Measurements from ENCODE around the gene CEP44. TPM values are rescaled to one million over a fixed set of nuclear protein-coding genes. Genes with fewer than 3 reads are reported as not detected.

The CEP44 gene
- total RNA-seq, 1 donor from 2014 or later, result 17.0 TPM

- intact Hi-C loops (cut with DNase I), result no loop called here
Measured at GRCh38 chr4:174248407-174248806, 35.3 kb upstream of the CEP44 start.

GRCh38 chr4:174252412-174252811 is 31.3 kb upstream of the CEP44 start:
- no peak overlapping the region for H3K4me3 ChIP-seq
- intact Hi-C loops (cut with DNase I), result no loop called here
- H3K9me3 ChIP-seq, result no peaks in the 10 kb centered on the region
- no peaks in the 10 kb centered on the region for H3K27me3 ChIP-seq (ENCODE audit: low read depth)
- ATAC-seq, result no peak
- no peak for DNase-seq
- peaks cover 7% of the 10 kb centered on the region for H3K4me1 ChIP-seq
- H3K36me3 ChIP-seq, result peaks cover 4% of the 10 kb centered on the region
- no peak overlapping the region for H3K27ac ChIP-seq
- TF ChIP-seq CTCF (IDR thresholded peaks at IDR 0.05), result no peak

More at GRCh38 chr4:174248407-174248806, 35.3 kb upstream of the CEP44 start:
- no peak overlapping the region for H3K4me3 ChIP-seq
- no peaks in the 10 kb centered on the region for H3K4me1 ChIP-seq
- H3K27ac ChIP-seq, result no peak overlapping the region
- H3K9me3 ChIP-seq, result no peaks in the 10 kb centered on the region
- H3K27me3 ChIP-seq (ENCODE audit: low read depth), result no peaks in the 10 kb centered on the region
- no peaks in the 10 kb centered on the region for H3K36me3 ChIP-seq
- DNase-seq (no peak), ATAC-seq (no peak)
- no peak for TF ChIP-seq CTCF (IDR thresholded peaks at IDR 0.05)

GRCh38 chr4:174254613-174255012 is 29.1 kb upstream of the CEP44 start:
- no peak overlapping the region for H3K4me3 ChIP-seq
- H3K27ac ChIP-seq, result no peak overlapping the region
- no peaks in the 10 kb centered on the region for H3K27me3 ChIP-seq (ENCODE audit: low read depth)
- DNase-seq (no peak), ATAC-seq (no peak)
- peaks cover 7% of the 10 kb centered on the region for H3K4me1 ChIP-seq
- no peaks in the 10 kb centered on the region for H3K9me3 ChIP-seq
- peaks cover 12% of the 10 kb centered on the region for H3K36me3 ChIP-seq
- no peak for TF ChIP-seq CTCF (IDR thresholded peaks at IDR 0.05)
- intact Hi-C loops (cut with DNase I), result no loop called here

GRCh38 chr4:174255374-174255773 is 28.3 kb upstream of the CEP44 start:
- no peak for ATAC-seq
- intact Hi-C loops (cut with DNase I), result no loop called here

GRCh38 chr4:174255786-174256185 is 27.9 kb upstream of the CEP44 start:
- Histone ChIP-seq H3K36me3 (peaks cover 12% of the 10 kb centered on the region), H3K4me3 (no peak overlapping the region), H3K4me1 (peaks cover 16% of the 10 kb centered on the region), H3K9me3 (no peaks in the 10 kb centered on the region), H3K27me3 (ENCODE audit: low read depth) (no peaks in the 10 kb centered on the region), H3K27ac (no peak overlapping the region)
- ATAC-seq, result no peak
- no peak for DNase-seq
- intact Hi-C loops (cut with DNase I), result no loop called here
- TF ChIP-seq CTCF (IDR thresholded peaks at IDR 0.05), result no peak

More at GRCh38 chr4:174255374-174255773, 28.3 kb upstream of the CEP44 start:
- H3K9me3 ChIP-seq, result no peaks in the 10 kb centered on the region
- no peak overlapping the region for H3K4me3 ChIP-seq
- H3K27ac ChIP-seq, result no peak overlapping the region
- H3K27me3 ChIP-seq (ENCODE audit: low read depth), result no peaks in the 10 kb centered on the region
- no peak for TF ChIP-seq CTCF (IDR thresholded peaks at IDR 0.05)
- peaks cover 12% of the 10 kb centered on the region for H3K36me3 ChIP-seq
- H3K4me1 ChIP-seq, result peaks cover 13% of the 10 kb centered on the region
- no peak for DNase-seq

- no peak for ATAC-seq
- Histone ChIP-seq H3K4me3 (no peak overlapping the region), H3K36me3 (peaks cover 12% of the 10 kb centered on the region), H3K4me1 (peaks cover 16% of the 10 kb centered on the region), H3K27ac (no peak overlapping the region), H3K27me3 (ENCODE audit: low read depth) (no peaks in the 10 kb centered on the region), H3K9me3 (no peaks in the 10 kb centered on the region)
- intact Hi-C loops (cut with DNase I), result no loop called here
- no peak for TF ChIP-seq CTCF (IDR thresholded peaks at IDR 0.05)
- no peak for DNase-seq
Measured at GRCh38 chr4:174256277-174256713, 27.4 kb upstream of the CEP44 start.
